ENCODE results near the gene DHX30.

- TF ChIP-seq CTCF (IDR thresholded peaks at IDR 0.05) (no peak), RAD21 (IDR thresholded peaks at IDR 0.05; ENCODE audit: low read length) (no peak), MAX (IDR thresholded peaks at IDR 0.05; ENCODE audit: low read depth) (no peak), EP300 (IDR thresholded peaks at IDR 0.05; ENCODE audit: borderline replicate concordance in 1 of 2, low read depth in 1 of 2, low read length in 1 of 2) (no peak), GABPA (IDR thresholded peaks at IDR 0.05; ENCODE audit: low read depth) (no peak), GATA2 (CRISPR knock-in tag; IDR thresholded peaks at IDR 0.05) (no peak), YY1 (IDR thresholded peaks at IDR 0.05; ENCODE audit: low read depth) (no peak)
Observed at GRCh38 chr3:47838503-47838902, 35.6 kb downstream of the DHX30 start.
